GM06990 (cell line): ENCODE measurements around the gene SASH1.

Experiments
- DNase-seq: peaks from one replicate; pipeline ENCODE4 v3.0.0-alpha.2; 2011; ENCODE audit not compliant: insufficient read length; ENCODE audit errors: extremely low read depth
- H3K27me3 ChIP-seq: replicated peaks from 2 replicates; pipeline ENCODE4 v1.6.0; 2011; ENCODE audit warnings: low read length; ENCODE audit not compliant: control insufficient read depth, insufficient read depth
- H3K36me3 ChIP-seq: 2 replicates; pipeline ENCODE4 v1.5.1; 2011; ENCODE audit warnings: low read length; ENCODE audit not compliant: control insufficient read depth, insufficient read depth
- H3K4me3 ChIP-seq: replicated peaks from 2 replicates; pipeline ENCODE4 v1.5.1; 2011; ENCODE audit warnings: low read depth, mild to moderate bottlenecking, control low read depth, low read length
- TF ChIP-seq, protein P1 (sequence below): IDR thresholded peaks from 2 replicates; pipeline ENCODE4 v1.5.1; 2011; ENCODE audit warnings: low read length, control low read depth, mild to moderate bottlenecking, inconsistent platforms; ENCODE audit not compliant: insufficient read depth, poor library complexity, severe bottlenecking

Gene SASH1

DNA sequence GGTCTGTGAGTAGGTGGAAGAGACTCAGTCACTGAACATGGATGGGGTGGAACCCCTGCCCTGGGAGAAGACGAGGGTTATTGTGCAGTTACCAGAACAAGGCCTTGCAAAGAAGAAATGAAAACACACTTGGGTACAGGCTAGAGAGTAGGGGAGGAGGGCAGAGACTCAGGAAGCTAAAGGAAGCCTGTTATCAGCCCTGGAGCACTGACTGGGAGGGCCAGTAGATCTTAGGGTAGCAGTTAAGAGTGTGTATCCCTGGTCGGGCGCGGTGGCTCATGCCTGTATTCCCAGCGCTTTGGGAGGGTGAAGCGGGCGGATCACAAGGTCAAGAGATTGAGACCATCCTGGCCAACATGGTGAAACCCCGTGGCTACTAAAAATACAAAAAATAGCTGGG is 74.4 kb downstream of the SASH1 start:
- H3K36me3 ChIP-seq: no peaks in the 10 kb centered on the region
- no peak overlapping the region for H3K4me3 ChIP-seq
- no peaks in the 10 kb centered on the region for H3K27me3 ChIP-seq
- TF ChIP-seq, protein P1, sequence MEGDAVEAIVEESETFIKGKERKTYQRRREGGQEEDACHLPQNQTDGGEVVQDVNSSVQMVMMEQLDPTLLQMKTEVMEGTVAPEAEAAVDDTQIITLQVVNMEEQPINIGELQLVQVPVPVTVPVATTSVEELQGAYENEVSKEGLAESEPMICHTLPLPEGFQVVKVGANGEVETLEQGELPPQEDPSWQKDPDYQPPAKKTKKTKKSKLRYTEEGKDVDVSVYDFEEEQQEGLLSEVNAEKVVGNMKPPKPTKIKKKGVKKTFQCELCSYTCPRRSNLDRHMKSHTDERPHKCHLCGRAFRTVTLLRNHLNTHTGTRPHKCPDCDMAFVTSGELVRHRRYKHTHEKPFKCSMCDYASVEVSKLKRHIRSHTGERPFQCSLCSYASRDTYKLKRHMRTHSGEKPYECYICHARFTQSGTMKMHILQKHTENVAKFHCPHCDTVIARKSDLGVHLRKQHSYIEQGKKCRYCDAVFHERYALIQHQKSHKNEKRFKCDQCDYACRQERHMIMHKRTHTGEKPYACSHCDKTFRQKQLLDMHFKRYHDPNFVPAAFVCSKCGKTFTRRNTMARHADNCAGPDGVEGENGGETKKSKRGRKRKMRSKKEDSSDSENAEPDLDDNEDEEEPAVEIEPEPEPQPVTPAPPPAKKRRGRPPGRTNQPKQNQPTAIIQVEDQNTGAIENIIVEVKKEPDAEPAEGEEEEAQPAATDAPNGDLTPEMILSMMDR: no peak
- no peak for DNase-seq

GRCh38 chr6:148419430-148419829 is 76.8 kb downstream of the SASH1 start:
- TF ChIP-seq, protein P1: no peak
- Histone ChIP-seq H3K4me3 (no peak overlapping the region), H3K27me3 (no peaks in the 10 kb centered on the region), H3K36me3 (no peaks in the 10 kb centered on the region)
- DNase-seq: no peak

- H3K4me3 ChIP-seq: no peak overlapping the region
- H3K36me3 ChIP-seq: no peaks in the 10 kb centered on the region
- TF ChIP-seq, protein P1: no peak
- no peak for DNase-seq
- H3K27me3 ChIP-seq: no peaks in the 10 kb centered on the region; the same call in 1 of the 2 replicates
Observed at GRCh38 chr6:148422085-148422484, 79.4 kb downstream of the SASH1 start.

DNA sequence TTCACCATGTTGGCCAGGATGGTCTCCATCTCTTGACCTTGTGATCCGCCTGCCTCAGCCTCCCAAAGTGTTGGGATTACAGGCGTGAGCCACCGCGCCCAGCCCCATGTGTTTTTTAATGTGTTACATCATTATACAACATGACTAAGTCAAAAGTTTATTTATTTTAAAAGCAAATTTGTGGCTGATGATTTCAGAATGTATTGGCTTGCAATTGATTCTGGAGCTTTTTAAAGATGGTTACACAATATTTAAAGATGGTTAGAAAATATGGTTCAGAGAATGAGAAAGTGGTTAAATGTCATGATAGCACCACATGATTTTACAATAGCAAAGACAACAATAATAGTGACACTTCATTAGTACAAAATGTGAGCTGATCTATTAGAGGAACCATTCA is 80.5 kb downstream of the SASH1 start:
- no peak for DNase-seq
- Histone ChIP-seq H3K4me3 (no peak overlapping the region), H3K27me3 (no peaks in the 10 kb centered on the region; the same call in 1 of the 2 replicates), H3K36me3 (no peaks in the 10 kb centered on the region)
- TF ChIP-seq, protein P1: no peak

GRCh38 chr6:148423601-148424270 is 81.1 kb downstream of the SASH1 start:
- DNase-seq: no peak
- H3K27me3 ChIP-seq: no peaks in the 10 kb centered on the region; the same call in 1 of the 2 replicates
- H3K36me3 ChIP-seq: no peaks in the 10 kb centered on the region
- TF ChIP-seq, protein P1: no peak
- no peak overlapping the region for H3K4me3 ChIP-seq
